ENCODE results near the gene PEX14. TPM values are rescaled to one million over a fixed set of nuclear protein-coding genes. Genes with fewer than 3 reads are reported as not detected.
"Not testable (repeated sequence)": the region's sequence is repeated elsewhere in the genome, so short reads cannot be mapped to it uniquely, and the experiment has no call there.

PEX14 gene
- 10 to 100 TPM in 2 of 3 donors, 1 to 10 TPM in 1; 9.2 to 26.6 (median 10.8) TPM for polyA plus RNA-seq

GRCh38 chr1:10474613-10475507, at the start of gene PEX14:
Gene PEX14, plus strand, starts transcription at chr1:10474950. Its CDS starts 17 bp downstream, at chr1:10474967.
- 8 to 13% (median 10%) methylated on average over 40 to 50 of the region's 50 CpGs for WGBS, 3 donors
- peak within 1 kb of the TSS; percentile 64 for H3K27ac ChIP-seq (ENCODE audit: low read depth, low read length)

GRCh38 chr1:10425826-10426534, 48.8 kb upstream of the PEX14 start:
- H3K27ac ChIP-seq (ENCODE audit: low read depth, low read length) = not testable (repeated sequence)
- 83 to 88% (median 83%) methylated on average over 19 to 21 of the region's 21 CpGs for WGBS, 3 donors

GRCh38 chr1:10426535-10426848, 48.3 kb upstream of the PEX14 start:
- WGBS, 3 donors = 92 to 96% (median 94%) methylated on average over 9 to 18 of the region's 21 CpGs
- H3K27ac ChIP-seq (ENCODE audit: low read depth, low read length) = not testable (repeated sequence)

GRCh38 chr1:10428984-10429383, 45.8 kb upstream of the PEX14 start:
- 86 to 93% (median 87%) methylated on average over 5 of the region's 5 CpGs for WGBS, 3 donors
- no peak overlapping the region for H3K27ac ChIP-seq (ENCODE audit: low read depth, low read length)

- WGBS, 3 donors = 15 to 19% (median 18%) methylated on average over 16 of the region's 16 CpGs
- no peak overlapping the region for H3K27ac ChIP-seq (ENCODE audit: low read depth, low read length)
These were observed 44.9 kb upstream of the PEX14 start for GRCh38 chr1:10429868-10430215.

GRCh38 chr1:10430216-10431069, 44.3 kb upstream of the PEX14 start, which contains the start of gene CENPS:
Gene CENPS, plus strand, starts transcription at chr1:10430433. Its CDS starts 85 bp downstream, at chr1:10430518.
- 0% methylated on average over 64 to 95 of the region's 95 CpGs for WGBS, 3 donors
- H3K27ac ChIP-seq (ENCODE audit: low read depth, low read length) = no peak within 1 kb of the TSS

GRCh38 chr1:10431070-10431730, 43.5 kb upstream of the PEX14 start:
- no peak overlapping the region for H3K27ac ChIP-seq (ENCODE audit: low read depth, low read length)
- WGBS, 3 donors = 19 to 24% (median 23%) methylated on average over 30 of the region's 30 CpGs

- 73 to 83% (median 80%) methylated on average over 14 of the region's 14 CpGs for WGBS, 3 donors
- no peak overlapping the region for H3K27ac ChIP-seq (ENCODE audit: low read depth, low read length)
These were observed 41.6 kb upstream of the PEX14 start for GRCh38 chr1:10432910-10433700.

- H3K27ac ChIP-seq (ENCODE audit: low read depth, low read length) = no peak overlapping the region
- 85 to 90% (median 86%) methylated on average over 11 of the region's 11 CpGs for WGBS, 3 donors
These were observed 41.0 kb upstream of the PEX14 start for GRCh38 chr1:10433790-10434189.

GRCh38 chr1:10434590-10434989, 40.2 kb upstream of the PEX14 start:
- no peak overlapping the region for H3K27ac ChIP-seq (ENCODE audit: low read depth, low read length)
- WGBS, 3 donors = 88 to 93% (median 93%) methylated on average over 5 of the region's 5 CpGs

- H3K27ac ChIP-seq (ENCODE audit: low read depth, low read length) = no peak overlapping the region
- WGBS, 3 donors = 97 to 100% (median 100%) methylated on average over 1 of the region's 1 CpG
These were observed 37.7 kb upstream of the PEX14 start for GRCh38 chr1:10437052-10437451.

- 58 to 79% (median 78%) methylated on average over 7 of the region's 7 CpGs for WGBS, 3 donors
- H3K27ac ChIP-seq (ENCODE audit: low read depth, low read length) = no peak overlapping the region
These were observed 36.0 kb upstream of the PEX14 start for GRCh38 chr1:10438677-10439163.

GRCh38 chr1:10440305-10440704, 34.4 kb upstream of the PEX14 start:
- H3K27ac ChIP-seq (ENCODE audit: low read depth, low read length) = no peak overlapping the region
- 94 to 97% (median 95%) methylated on average over 2 of the region's 2 CpGs for WGBS, 3 donors

GRCh38 chr1:10440794-10441193, 34.0 kb upstream of the PEX14 start:
- WGBS, 3 donors = 93 to 97% (median 93%) methylated on average over 5 of the region's 5 CpGs
- H3K27ac ChIP-seq (ENCODE audit: low read depth, low read length) = no peak overlapping the region

GRCh38 chr1:10444248-10444647, 30.5 kb upstream of the PEX14 start:
- WGBS, 3 donors = 91 to 98% (median 95%) methylated on average over 6 of the region's 6 CpGs
- no peak overlapping the region for H3K27ac ChIP-seq (ENCODE audit: low read depth, low read length)

- WGBS, 3 donors = 86 to 94% (median 88%) methylated on average over 7 of the region's 7 CpGs
- no peak overlapping the region for H3K27ac ChIP-seq (ENCODE audit: low read depth, low read length)
These were observed 29.9 kb upstream of the PEX14 start for GRCh38 chr1:10444795-10445397.
